K562 (cell line): ENCODE data around the gene CDCP1. TPM values are rescaled to one million over a fixed set of nuclear protein-coding genes. Genes with fewer than 3 reads are reported as not detected.

Source experiments
- AFF1 ChIP-seq, 2 experiments: fragments of 450-650 bp; IDR thresholded peaks; 2 replicates each; pipeline ENCODE4 v1.6.1; 2018; ENCODE audit warnings: mild to moderate bottlenecking in 2 of 2, low read depth in 1 of 2; ENCODE audit not compliant: partially characterized antibody in 2 of 2
- C11orf30 ChIP-seq: fragments of 450-650 bp; IDR thresholded peaks from 2 replicates; pipeline ENCODE4 v1.6.1; 2016; ENCODE audit warnings: low read depth, mild to moderate bottlenecking
- CBFA2T2 ChIP-seq: fragments of 450-650 bp; conservative IDR thresholded peaks from 2 replicates; pipeline ENCODE4 v1.6.1; 2017; ENCODE audit warnings: mild to moderate bottlenecking
- CC2D1A ChIP-seq: fragments of 450-650 bp; IDR thresholded peaks from 2 replicates; pipeline ENCODE4 v1.6.1; 2017; ENCODE audit warnings: mild to moderate bottlenecking
- DPF2 ChIP-seq: fragments of 450-650 bp; IDR thresholded peaks from 2 replicates; pipeline ENCODE4 v1.6.1; 2016
- ETV5 ChIP-seq: sonication (generic); formaldehyde crosslinking; IDR thresholded peaks from 2 replicates; pipeline ENCODE4 v1.4.0; 2020; ENCODE audit warnings: low read depth, mild to moderate bottlenecking, missing genetic modification reagents
- FOSL1 ChIP-seq: fragments of 200-800 bp; sonication (Bioruptor generic); conservative IDR thresholded peaks from 2 replicates; pipeline ENCODE4 v1.6.1; 2016; ENCODE audit warnings: missing genetic modification characterization, missing compliant biosample characterization
- MAFG ChIP-seq: fragments of 450-650 bp; conservative IDR thresholded peaks from 2 replicates; pipeline ENCODE4 v1.6.1; 2016; ENCODE audit warnings: missing genetic modification characterization, missing compliant biosample characterization
- MTA1 ChIP-seq: fragments of 450-650 bp; IDR thresholded peaks from 2 replicates; pipeline ENCODE4 v1.6.1; 2017; ENCODE audit warnings: borderline replicate concordance
- NFE2 ChIP-seq: IDR thresholded peaks from 2 replicates; pipeline ENCODE4 v1.6.1; 2014; ENCODE audit warnings: antibody characterized with exemption, low read depth
- NFYB ChIP-seq: IDR thresholded peaks from 2 replicates; pipeline ENCODE4 v1.6.1; 2011; ENCODE audit warnings: mild to moderate bottlenecking, moderate library complexity; ENCODE audit not compliant: insufficient read length; ENCODE audit errors: extremely low read depth
- NRF1 ChIP-seq, 2 experiments: fragments of 450-650 bp; IDR thresholded peaks in 1 of 2; conservative IDR thresholded peaks in 1 of 2; 2 replicates each; pipeline ENCODE4 v1.6.1; 2014; ENCODE audit warnings: mild to moderate bottlenecking in 2 of 2
- SMARCE1 ChIP-seq: fragments of 450-650 bp; IDR thresholded peaks from 2 replicates; pipeline ENCODE4 v1.7.1; 2016; ENCODE audit warnings: mild to moderate bottlenecking
- ZNF280A ChIP-seq: fragments of 450-650 bp; IDR thresholded peaks from 2 replicates; pipeline ENCODE4 v1.6.1; 2018; ENCODE audit warnings: mild to moderate bottlenecking, low read depth; ENCODE audit not compliant: partially characterized antibody
- ZNF318 ChIP-seq, 2 experiments: fragments of 450-650 bp; IDR thresholded peaks; 2 replicates each; pipeline ENCODE4 v1.6.1; 2016; ENCODE audit warnings: mild to moderate bottlenecking in 2 of 2, borderline replicate concordance in 1 of 2, low read depth in 1 of 2, moderate library complexity in 1 of 2
- polyA plus RNA-seq, 8 experiments: library from polyadenylated mRNA; depleted of rRNA in 4 of 8; stranded (reverse) in 5 of 8; unstranded in 3 of 8; fragments of >200 nt; fragmentation: Nextera tagmentation in 2 of 8; fragmentation: Illumina TruSeq in 1 of 8; extraction: Ambion mirVana in 2 of 8; extraction: Trizol in 1 of 8; gene quantifications; 2 replicates each; pipeline versions ENCODE4 v1.2.1 to v1.2.3, GENCODE V29; 2011 to 2014; ENCODE audit warnings: inconsistent platforms in 1 of 8, missing spikeins in 1 of 8
- total RNA-seq, 7 experiments: library from RNA; depleted of rRNA in 6 of 7; stranded (reverse); fragments of >200 nt in 6 of 7; fragmentation: Illumina TruSeq in 2 of 7; extraction: Trizol in 2 of 7; gene quantifications; 2 replicates each; pipeline versions ENCODE4 v1.2.1 to v1.2.3, GENCODE V29; 2011 to 2021; ENCODE audit warnings: low replicate concordance in 1 of 7

Gene CDCP1
- total and polyA plus RNA-seq, 9 of the 15 experiments (the other 6 are each of a cell fraction or from before 2014, with no cell fraction given): 3.9 to 16.4 (median 5.2) TPM

- TF ChIP-seq ZNF280A (peak; percentile 24), C11orf30 (peak; percentile 94), NRF1 (conservative IDR thresholded peaks at IDR 0.05 in 1 of 2, IDR thresholded peaks at IDR 0.05 in 1 of 2) (0 out of 4 replicates have a peak, but pooled peaks of 1 of the 2 experiments have one; percentile 5), SMARCE1 (peak; percentile 79), ETV5 (peak; percentile 62; the same call in 1 of the 2 replicates), CC2D1A (0 out of 2 replicates have a peak, but pooled peaks have one; percentile 17), MAFG (tag) (peak; percentile 83), CBFA2T2 (peak; percentile 61), FOSL1 (tag) (peak; percentile 68), ZNF318 (IDR thresholded peaks at IDR 0.05; ENCODE audit: borderline replicate concordance in 1 of 2, low read depth in 1 of 2) (peak in 1 of 2 experiments; percentile 63; a peak in 1 of 4 replicates), NFE2 (peak; percentile 87), MTA1 (peak; percentile 46; the same call in 1 of the 2 replicates), DPF2 (peak; percentile 91), AFF1 (IDR thresholded peaks at IDR 0.05; ENCODE audit: low read depth in 1 of 2, partially characterized antibody in 2 of 2) (peak in 1 of 2 experiments; percentile 38), NFYB (peak; percentile 4)
Measured at GRCh38 chr3:45053805-45054195, 92.4 kb downstream of the CDCP1 start (continued).
